Fibroblast of lung (primary cell): Measurements from ENCODE around the gene CNTN4.

ENCODE experiments used
- CTCF ChIP-seq, 2 donors: IDR thresholded peaks in 1 of 2; conservative IDR thresholded peaks in 1 of 2; 1 replicate in 1 of 2; 2 replicates in 1 of 2; pipeline ENCODE4 v1.5.1; 2011 to 2012; ENCODE audit warnings: low read length in 2 of 2, control low read depth in 1 of 2, inconsistent platforms in 1 of 2, low read depth in 1 of 2, mild to moderate bottlenecking in 1 of 2
- EZH2 ChIP-seq: IDR thresholded peaks from 2 replicates; pipeline ENCODE4 v1.5.1; 2012; ENCODE audit warnings: low read length, control low read depth, mild to moderate bottlenecking; ENCODE audit errors: missing control alignments

DNA sequence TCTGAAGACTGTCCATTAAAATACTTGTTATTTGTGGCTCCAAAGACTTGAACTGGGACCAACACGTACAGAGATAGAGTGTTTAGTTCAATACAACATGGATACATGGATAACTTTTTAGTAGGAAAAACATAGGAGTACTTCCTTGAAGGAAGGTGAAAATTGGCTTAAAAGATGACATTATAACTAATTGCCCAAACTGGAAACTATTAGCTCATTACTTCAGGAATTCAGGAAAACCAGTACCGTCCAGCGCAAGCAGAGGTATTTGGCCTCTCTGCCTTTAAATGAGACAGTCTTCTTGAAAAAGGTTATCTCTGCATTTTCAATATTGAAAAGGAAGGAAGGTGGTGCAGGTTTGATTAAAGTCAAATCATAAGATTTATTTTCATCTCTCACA, 777.0 kb downstream of the CNTN4 start:
- TF ChIP-seq EZH2 (no peak), CTCF (conservative IDR thresholded peaks at IDR 0.05 in 1 of 2, IDR thresholded peaks at IDR 0.05 in 1 of 2; ENCODE audit: low read depth in 1 of 2, low read length in 2 of 2) (no peak)
